Measurements from ENCODE around the gene VASP. TPM values are rescaled to one million over a fixed set of nuclear protein-coding genes. Genes with fewer than 3 reads are reported as not detected.
A peak's percentile ranks its signal among the peaks of the same experiment; 100 is the strongest.

Gene VASP
- total and polyA plus RNA-seq, 2 experiments from 2014 or later = 60.3 to 147 TPM

GRCh38 chr19:45509692-45510015 lies 2.4 kb downstream of the VASP start:
- H2AFZ ChIP-seq = no peak overlapping the region
- no peak for ATAC-seq

More at GRCh38 chr19:45509692-45510015, 2.4 kb downstream of the VASP start:
- peaks cover 73% of the 10 kb centered on the region for H3K79me2 ChIP-seq (replicated peaks; ENCODE audit: insufficient read depth)
- no peaks in the 10 kb centered on the region; the same call in 2 of the 3 replicates for H3K9me3 Mint-ChIP-seq
- H3K4me1 ChIP-seq (ENCODE audit: insufficient read depth) = peaks cover 18% of the 10 kb centered on the region
- peak overlapping the region; percentile 83 for H3K27ac Mint-ChIP-seq
- peaks cover 36% of the 10 kb centered on the region for H4K20me1 ChIP-seq (replicated peaks; ENCODE audit: insufficient read depth)
- no peak for TF ChIP-seq POLR2AphosphoS5 (IDR thresholded peaks at IDR 0.05; ENCODE audit: low read depth)
- TF ChIP-seq EZH2 (IDR thresholded peaks at IDR 0.05; ENCODE audit: low read depth, unreplicated experiment) = no peak
- no peak for TF ChIP-seq EZH2phosphoT487 (IDR thresholded peaks at IDR 0.05; ENCODE audit: unreplicated experiment)
- no peak for TF ChIP-seq ZNF331 (CRISPR knock-in tag; IDR thresholded peaks at IDR 0.05; ENCODE audit: low read depth)
- TF ChIP-seq NANOG (IDR thresholded peaks at IDR 0.05; ENCODE audit: borderline replicate concordance) = no peak
- TF ChIP-seq ZNF462 (CRISPR knock-in tag; IDR thresholded peaks at IDR 0.05) = no peak
- no peak for TF ChIP-seq JUNB (IDR thresholded peaks at IDR 0.05; ENCODE audit: unreplicated experiment)
- no peak for TF ChIP-seq CREB1 (CRISPR knock-in tag; IDR thresholded peaks at IDR 0.05; ENCODE audit: low read depth)
- no peak for TF ChIP-seq STAT1 (IDR thresholded peaks at IDR 0.05; ENCODE audit: unreplicated experiment)
- TF ChIP-seq, protein P1, sequence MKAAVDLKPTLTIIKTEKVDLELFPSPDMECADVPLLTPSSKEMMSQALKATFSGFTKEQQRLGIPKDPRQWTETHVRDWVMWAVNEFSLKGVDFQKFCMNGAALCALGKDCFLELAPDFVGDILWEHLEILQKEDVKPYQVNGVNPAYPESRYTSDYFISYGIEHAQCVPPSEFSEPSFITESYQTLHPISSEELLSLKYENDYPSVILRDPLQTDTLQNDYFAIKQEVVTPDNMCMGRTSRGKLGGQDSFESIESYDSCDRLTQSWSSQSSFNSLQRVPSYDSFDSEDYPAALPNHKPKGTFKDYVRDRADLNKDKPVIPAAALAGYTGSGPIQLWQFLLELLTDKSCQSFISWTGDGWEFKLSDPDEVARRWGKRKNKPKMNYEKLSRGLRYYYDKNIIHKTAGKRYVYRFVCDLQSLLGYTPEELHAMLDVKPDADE (IDR thresholded peaks at IDR 0.05) = no peak
- TF ChIP-seq, protein P2, sequence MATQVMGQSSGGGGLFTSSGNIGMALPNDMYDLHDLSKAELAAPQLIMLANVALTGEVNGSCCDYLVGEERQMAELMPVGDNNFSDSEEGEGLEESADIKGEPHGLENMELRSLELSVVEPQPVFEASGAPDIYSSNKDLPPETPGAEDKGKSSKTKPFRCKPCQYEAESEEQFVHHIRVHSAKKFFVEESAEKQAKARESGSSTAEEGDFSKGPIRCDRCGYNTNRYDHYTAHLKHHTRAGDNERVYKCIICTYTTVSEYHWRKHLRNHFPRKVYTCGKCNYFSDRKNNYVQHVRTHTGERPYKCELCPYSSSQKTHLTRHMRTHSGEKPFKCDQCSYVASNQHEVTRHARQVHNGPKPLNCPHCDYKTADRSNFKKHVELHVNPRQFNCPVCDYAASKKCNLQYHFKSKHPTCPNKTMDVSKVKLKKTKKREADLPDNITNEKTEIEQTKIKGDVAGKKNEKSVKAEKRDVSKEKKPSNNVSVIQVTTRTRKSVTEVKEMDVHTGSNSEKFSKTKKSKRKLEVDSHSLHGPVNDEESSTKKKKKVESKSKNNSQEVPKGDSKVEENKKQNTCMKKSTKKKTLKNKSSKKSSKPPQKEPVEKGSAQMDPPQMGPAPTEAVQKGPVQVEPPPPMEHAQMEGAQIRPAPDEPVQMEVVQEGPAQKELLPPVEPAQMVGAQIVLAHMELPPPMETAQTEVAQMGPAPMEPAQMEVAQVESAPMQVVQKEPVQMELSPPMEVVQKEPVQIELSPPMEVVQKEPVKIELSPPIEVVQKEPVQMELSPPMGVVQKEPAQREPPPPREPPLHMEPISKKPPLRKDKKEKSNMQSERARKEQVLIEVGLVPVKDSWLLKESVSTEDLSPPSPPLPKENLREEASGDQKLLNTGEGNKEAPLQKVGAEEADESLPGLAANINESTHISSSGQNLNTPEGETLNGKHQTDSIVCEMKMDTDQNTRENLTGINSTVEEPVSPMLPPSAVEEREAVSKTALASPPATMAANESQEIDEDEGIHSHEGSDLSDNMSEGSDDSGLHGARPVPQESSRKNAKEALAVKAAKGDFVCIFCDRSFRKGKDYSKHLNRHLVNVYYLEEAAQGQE (IDR thresholded peaks at IDR 0.05; ENCODE audit: unreplicated experiment) = no peak
- TF ChIP-seq CTCF (conservative IDR thresholded peaks at IDR 0.05; ENCODE audit: low read depth in 2 of 2) = no peak
- no peak for TF ChIP-seq ZNF114 (CRISPR knock-in tag; IDR thresholded peaks at IDR 0.05)
- no peak for DNase-seq (ENCODE audit: low spot score)
- no peaks in the 10 kb centered on the region for H3K27me3 ChIP-seq (ENCODE audit: insufficient read depth)
- H3F3A ChIP-seq (replicated peaks; ENCODE audit: low read depth) = peaks cover 15% of the 10 kb centered on the region
- H3K4me3 Mint-ChIP-seq = peak overlapping the region; percentile 88
- peaks cover 14% of the 10 kb centered on the region for H3K36me3 Mint-ChIP-seq (ENCODE audit: low read depth)
- no peaks in the 10 kb centered on the region for H3K9me2 ChIP-seq (ENCODE audit: insufficient read depth)
- peak overlapping the region; percentile 95 for H3K4me2 ChIP-seq
- H3K27ac ChIP-seq (ENCODE audit: low read depth) = peak overlapping the region; percentile 88
- H3K27me3 Mint-ChIP-seq (ENCODE audit: insufficient read depth, low read depth, poor library complexity) = peaks cover 9% of the 10 kb centered on the region
- H3K4me3 ChIP-seq = peak overlapping the region; percentile 99
- H3K36me3 ChIP-seq (ENCODE audit: insufficient read depth) = no peaks in the 10 kb centered on the region; the same call in 1 of the 2 replicates
- peaks cover 18% of the 10 kb centered on the region for H3K4me1 Mint-ChIP-seq

Measured in GM23338 (cell line).